Natural killer cell treated with Interleukin-12 subunit alpha and Interleukin-12 subunit beta and Interleukin-15 and Interleukin-18, amount 100 ng/mL, for 72 hours (primary cell): ENCODE data around the gene GNG8. TPM values are rescaled to one million over a fixed set of nuclear protein-coding genes. Genes with fewer than 3 reads are reported as not detected.
A peak's percentile ranks its signal among the peaks of the same experiment; 100 is the strongest.

Experiments
- ATAC-seq, 2 donors: fragments of 150-1000 bp; cut with Tn5 transposase in 1 of 2; sonication (Bioruptor Pico), chemical (Tn5 transposase) in 1 of 2; 2 replicates each; pipeline ENCODE4 v1.10.0; 2021
- DNase-seq: peaks from one replicate; pipeline ENCODE4 v3.0.0; 2022; ENCODE audit warnings: low spot score
- H3K27ac Mint-ChIP-seq, 2 donors: 1 replicate in 1 of 2; 2 replicates in 1 of 2; pipeline ENCODE4 v1.8.0; 2022; ENCODE audit warnings: mixed read lengths in 2 of 2, mild to moderate bottlenecking in 1 of 2, moderate library complexity in 1 of 2
- H3K27me3 Mint-ChIP-seq, 2 donors: 1 replicate in 1 of 2; 2 replicates in 1 of 2; pipeline ENCODE4 v1.8.0; 2022; ENCODE audit warnings: mixed read lengths in 2 of 2
- H3K36me3 Mint-ChIP-seq: one replicate; pipeline ENCODE4 v1.8.0; 2022; ENCODE audit warnings: mixed read lengths
- H3K4me1 Mint-ChIP-seq, 2 donors: 1 replicate in 1 of 2; 2 replicates in 1 of 2; pipeline ENCODE4 v1.8.0; 2022; ENCODE audit warnings: low read depth in 2 of 2, mixed read lengths in 2 of 2, mild to moderate bottlenecking in 1 of 2
- H3K4me3 Mint-ChIP-seq: one replicate; pipeline ENCODE4 v1.8.0; 2022; ENCODE audit warnings: mixed read lengths
- H3K9me3 Mint-ChIP-seq: 2 replicates; pipeline ENCODE4 v1.8.0; 2022; ENCODE audit warnings: mixed read lengths
- total RNA-seq, 2 donors: library from RNA; stranded (reverse); gene quantifications; one replicate each; pipeline ENCODE4 v1.2.3, GENCODE V29; 2022

GNG8 gene
- total RNA-seq, 2 donors from 2014 or later = 3.0 TPM; not detected in 1

DNA sequence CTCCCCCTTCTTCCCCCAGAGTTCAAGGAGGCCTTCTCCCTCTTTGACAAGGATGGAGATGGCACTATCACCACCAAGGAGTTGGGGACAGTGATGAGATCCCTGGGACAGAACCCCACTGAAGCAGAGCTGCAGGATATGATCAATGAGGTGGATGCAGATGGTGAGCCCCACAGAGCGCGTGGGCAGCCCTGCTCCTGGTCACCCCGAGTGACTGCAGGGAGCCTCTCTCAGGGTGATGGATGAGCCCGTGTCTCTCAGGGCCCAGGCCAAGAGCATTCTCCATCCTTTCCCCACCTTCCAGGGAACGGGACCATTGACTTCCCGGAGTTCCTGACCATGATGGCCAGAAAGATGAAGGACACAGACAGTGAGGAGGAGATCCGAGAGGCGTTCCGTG is 27.8 kb downstream of the GNG8 start:
- Mint-ChIP-seq H3K27me3 (no peaks in the 10 kb centered on the region), H3K27ac (no peak overlapping the region), H3K4me1 (peaks cover 36 to 39% of the 10 kb centered on the region in 2 donors), H3K36me3 (peaks cover 19% of the 10 kb centered on the region), H3K9me3 (no peaks in the 10 kb centered on the region), H3K4me3 (no peak overlapping the region)
- ATAC-seq (no peak), DNase-seq (no peak)

DNA sequence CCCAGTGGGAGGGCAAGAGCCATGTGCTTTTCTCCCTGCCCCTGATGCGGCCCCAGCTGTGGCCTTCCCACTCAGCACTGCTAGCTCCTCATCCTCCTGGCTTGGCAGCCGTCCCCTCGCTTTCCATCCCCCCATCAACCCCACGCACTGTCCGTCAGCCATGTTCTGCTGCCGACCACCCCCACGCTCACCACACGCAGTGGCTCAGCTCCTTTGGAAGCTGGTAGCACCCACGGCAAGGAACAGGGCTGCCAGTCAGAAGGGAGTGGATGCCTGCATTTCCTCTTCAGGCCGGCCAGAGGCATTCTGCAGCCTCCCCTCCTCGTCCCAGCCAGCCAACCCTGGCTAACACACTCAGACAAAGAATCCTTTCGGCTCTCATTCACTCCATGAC is 28.6 kb downstream of the GNG8 start:
- ATAC-seq = no peak
- peaks cover 41 to 42% of the 10 kb centered on the region in 2 donors for H3K4me1 Mint-ChIP-seq
- H3K27ac Mint-ChIP-seq = no peak overlapping the region
- peak; percentile 29 for DNase-seq
- H3K27me3 Mint-ChIP-seq = no peaks in the 10 kb centered on the region
- H3K9me3 Mint-ChIP-seq = no peaks in the 10 kb centered on the region
- peaks cover 19% of the 10 kb centered on the region for H3K36me3 Mint-ChIP-seq
- no peak overlapping the region for H3K4me3 Mint-ChIP-seq

DNA sequence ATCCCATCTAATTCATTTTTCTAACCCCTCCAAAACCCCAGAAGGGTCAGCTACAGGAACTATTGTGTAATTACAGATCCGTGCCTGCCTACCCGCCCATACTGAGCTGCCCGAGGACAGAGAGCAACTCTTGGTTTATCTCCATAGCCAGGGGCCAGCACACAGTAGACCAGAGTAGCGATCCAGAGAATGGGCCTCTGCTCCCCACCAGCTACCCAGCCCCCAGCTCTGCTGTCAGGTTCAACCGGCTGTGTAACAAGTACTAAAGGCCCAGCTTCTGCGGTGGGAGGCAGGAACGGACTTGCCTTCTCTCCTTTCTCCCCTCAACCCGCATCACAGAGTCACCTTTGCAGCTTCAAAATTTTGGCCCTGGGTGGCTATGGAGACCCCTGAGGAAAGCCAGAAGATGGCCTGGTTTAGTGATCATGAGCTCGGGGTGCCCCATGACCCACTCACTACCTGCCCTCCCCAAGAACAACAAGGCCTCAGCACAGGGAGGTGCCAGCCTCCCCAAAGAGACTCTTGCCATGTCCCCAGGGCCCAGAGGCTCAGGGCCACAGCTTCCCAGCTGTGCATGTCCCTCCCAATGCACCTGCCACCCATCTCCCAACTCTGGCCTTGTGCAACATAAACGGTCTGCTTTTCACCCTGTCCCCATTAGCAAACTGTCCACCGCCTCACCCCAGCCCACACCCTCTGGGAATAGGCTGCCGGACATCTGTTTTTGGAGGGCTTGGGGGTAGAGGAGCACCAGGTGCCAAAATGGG is 29.1 kb downstream of the GNG8 start:
- Mint-ChIP-seq H3K9me3 (no peaks in the 10 kb centered on the region), H3K27ac (peak overlapping the region in 1 of 2 donors; percentile 10), H3K4me1 (peaks cover 41 to 43% of the 10 kb centered on the region in 2 donors), H3K27me3 (no peaks in the 10 kb centered on the region), H3K36me3 (peaks cover 19% of the 10 kb centered on the region), H3K4me3 (no peak overlapping the region)
- DNase-seq (peak; percentile 53), ATAC-seq (no peak)

DNA sequence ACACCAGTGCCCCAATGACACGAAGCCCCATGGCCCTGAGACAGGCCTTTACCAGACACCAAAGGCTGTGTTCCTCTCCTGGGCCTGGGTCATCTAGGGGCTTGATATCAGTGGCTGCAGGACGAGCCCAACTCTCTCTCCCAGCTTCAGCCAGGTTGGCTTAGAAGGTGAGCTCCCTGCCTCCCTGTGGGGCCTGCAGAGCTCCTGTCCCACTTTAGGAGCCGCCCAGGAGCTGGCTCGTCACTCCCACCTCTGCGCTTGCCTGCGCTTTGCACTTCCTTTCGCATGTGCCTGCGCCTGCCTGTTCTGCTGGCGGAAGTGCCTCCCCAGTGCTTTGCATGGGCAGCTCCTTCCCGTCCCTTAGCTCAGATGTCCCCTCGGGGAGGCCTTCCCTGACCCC is 30.0 kb downstream of the GNG8 start:
- peaks cover 35 to 36% of the 10 kb centered on the region in 2 donors for H3K4me1 Mint-ChIP-seq
- H3K4me3 Mint-ChIP-seq = no peak overlapping the region
- ATAC-seq = no peak
- H3K27ac Mint-ChIP-seq = peak overlapping the region in 1 of 2 donors; percentile 10
- peaks cover 19% of the 10 kb centered on the region for H3K36me3 Mint-ChIP-seq
- no peak for DNase-seq
- no peaks in the 10 kb centered on the region for H3K9me3 Mint-ChIP-seq
- no peaks in the 10 kb centered on the region for H3K27me3 Mint-ChIP-seq

DNA sequence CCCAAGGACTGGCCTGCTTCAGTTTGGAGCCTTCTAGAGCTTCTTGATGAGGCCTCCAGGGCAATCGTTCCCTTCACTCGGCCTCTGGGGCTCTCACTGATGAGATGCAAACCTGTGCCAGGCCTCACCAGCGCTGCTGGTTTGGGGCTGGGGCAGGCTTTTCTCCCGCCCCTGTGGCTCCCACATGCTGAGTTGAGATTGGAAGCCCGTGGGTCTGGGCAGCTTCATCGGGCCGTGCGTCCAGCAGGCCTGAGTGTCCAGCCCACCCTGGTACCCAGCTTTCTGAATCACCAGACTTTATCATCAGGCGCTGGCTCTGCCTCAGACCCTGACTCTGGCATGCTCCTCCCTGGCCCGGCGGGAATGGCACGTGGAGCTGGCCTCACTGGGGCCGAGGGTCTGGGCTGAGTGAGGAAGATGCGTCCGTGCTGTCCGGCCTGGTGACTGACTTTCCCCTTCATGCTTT is 30.6 kb downstream of the GNG8 start:
- Mint-ChIP-seq H3K4me1 (peaks cover 29 to 30% of the 10 kb centered on the region in 2 donors), H3K4me3 (no peak overlapping the region), H3K27me3 (no peaks in the 10 kb centered on the region), H3K36me3 (peaks cover 19% of the 10 kb centered on the region), H3K27ac (no peak overlapping the region), H3K9me3 (no peaks in the 10 kb centered on the region)
- no peak for ATAC-seq
- DNase-seq = peak; percentile 13

DNA sequence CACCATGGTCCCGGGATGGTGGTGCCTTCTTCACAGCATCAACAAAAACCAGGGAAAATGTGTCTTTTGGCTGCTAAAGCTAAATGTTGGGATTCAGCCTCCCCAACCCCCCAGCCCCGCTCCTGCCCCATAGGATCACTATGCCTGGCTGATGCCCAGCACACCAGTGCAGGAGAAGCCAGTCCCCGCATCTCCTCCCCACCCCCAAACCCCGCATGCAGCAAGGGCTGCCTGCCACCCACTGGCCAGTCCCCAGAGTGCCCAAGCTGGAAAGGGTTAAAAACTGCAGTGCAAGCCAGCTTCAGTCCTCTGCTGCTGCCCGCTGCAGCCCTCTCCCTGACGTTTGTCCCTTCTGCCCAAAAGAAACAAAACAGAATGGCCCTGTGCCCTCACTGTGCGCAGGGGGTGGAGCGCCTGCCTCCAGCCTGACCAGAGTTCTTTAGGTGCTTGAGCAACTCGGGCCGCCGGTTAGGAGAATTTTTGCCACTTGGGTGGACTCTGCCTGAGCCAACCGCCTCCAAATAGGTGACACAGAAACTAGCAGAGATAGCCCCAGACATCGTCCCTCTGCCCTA is 31.1 kb downstream of the GNG8 start:
- Mint-ChIP-seq H3K4me3 (no peak overlapping the region), H3K9me3 (no peaks in the 10 kb centered on the region), H3K27ac (no peak overlapping the region), H3K27me3 (no peaks in the 10 kb centered on the region), H3K36me3 (peaks cover 19% of the 10 kb centered on the region), H3K4me1 (peaks cover 30 to 31% of the 10 kb centered on the region in 2 donors)
- DNase-seq (peak; percentile 28), ATAC-seq (no peak)

DNA sequence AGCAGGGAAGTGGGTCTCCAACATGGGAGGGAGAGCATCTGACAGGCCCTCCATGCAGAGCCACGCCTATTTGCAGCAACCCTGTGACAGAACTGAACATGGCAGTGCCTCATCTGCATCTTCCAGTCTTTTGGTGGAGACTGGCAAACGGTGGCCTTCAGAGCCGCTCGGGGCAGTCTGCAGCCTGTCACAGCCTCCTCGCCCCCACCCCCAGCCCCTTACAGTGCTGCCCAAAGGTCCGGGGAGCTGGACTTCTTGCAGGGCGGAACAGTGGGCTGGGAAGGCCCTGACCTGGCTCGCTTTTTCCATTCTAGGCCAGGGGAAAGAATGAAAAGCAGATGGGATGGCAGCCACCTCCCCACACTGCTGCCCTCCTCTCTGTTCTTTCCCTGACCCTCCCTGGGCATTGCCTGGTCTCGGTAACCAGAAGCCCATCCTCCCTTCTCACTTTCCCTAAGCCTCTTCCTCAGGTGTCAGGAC is 32.2 kb downstream of the GNG8 start:
- peak overlapping the region; percentile 94 for H3K4me3 Mint-ChIP-seq
- DNase-seq (no peak), ATAC-seq (no peak)
- H3K4me1 Mint-ChIP-seq = peaks cover 27 to 31% of the 10 kb centered on the region in 2 donors
- peak overlapping the region in 1 of 2 donors; percentile 99 for H3K27ac Mint-ChIP-seq
- peaks cover 15% of the 10 kb centered on the region for H3K36me3 Mint-ChIP-seq
- H3K9me3 Mint-ChIP-seq = no peaks in the 10 kb centered on the region
- H3K27me3 Mint-ChIP-seq = no peaks in the 10 kb centered on the region

DNA sequence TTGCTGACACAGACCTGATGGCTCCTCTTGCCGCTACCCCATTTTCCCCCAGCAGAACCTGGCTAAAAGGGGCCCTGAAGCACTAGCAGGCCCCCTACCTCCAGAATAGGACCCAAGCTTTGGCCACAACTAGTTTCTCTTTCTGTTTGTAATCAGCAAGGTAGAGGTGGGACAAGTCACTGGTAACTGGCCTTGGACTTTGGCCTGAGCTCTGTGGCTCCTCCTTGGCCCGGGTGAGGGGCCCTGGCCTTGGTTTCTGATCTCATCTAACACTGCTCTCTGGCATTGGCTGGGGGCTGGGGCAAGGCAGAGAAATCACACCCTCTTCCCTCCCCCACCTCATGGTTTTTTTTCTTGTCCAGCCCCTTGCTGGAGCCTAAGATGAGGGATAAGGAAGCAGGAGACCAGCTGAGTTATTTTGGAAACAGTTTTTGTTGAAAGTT is 32.8 kb downstream of the GNG8 start:
- Mint-ChIP-seq H3K4me1 (peaks cover 27 to 31% of the 10 kb centered on the region in 2 donors), H3K4me3 (peak overlapping the region; percentile 94), H3K9me3 (no peaks in the 10 kb centered on the region), H3K36me3 (peaks cover 20% of the 10 kb centered on the region), H3K27ac (peak overlapping the region; percentile 99), H3K27me3 (no peaks in the 10 kb centered on the region)
- ATAC-seq (no peak), DNase-seq (peak; percentile 44)

DNA sequence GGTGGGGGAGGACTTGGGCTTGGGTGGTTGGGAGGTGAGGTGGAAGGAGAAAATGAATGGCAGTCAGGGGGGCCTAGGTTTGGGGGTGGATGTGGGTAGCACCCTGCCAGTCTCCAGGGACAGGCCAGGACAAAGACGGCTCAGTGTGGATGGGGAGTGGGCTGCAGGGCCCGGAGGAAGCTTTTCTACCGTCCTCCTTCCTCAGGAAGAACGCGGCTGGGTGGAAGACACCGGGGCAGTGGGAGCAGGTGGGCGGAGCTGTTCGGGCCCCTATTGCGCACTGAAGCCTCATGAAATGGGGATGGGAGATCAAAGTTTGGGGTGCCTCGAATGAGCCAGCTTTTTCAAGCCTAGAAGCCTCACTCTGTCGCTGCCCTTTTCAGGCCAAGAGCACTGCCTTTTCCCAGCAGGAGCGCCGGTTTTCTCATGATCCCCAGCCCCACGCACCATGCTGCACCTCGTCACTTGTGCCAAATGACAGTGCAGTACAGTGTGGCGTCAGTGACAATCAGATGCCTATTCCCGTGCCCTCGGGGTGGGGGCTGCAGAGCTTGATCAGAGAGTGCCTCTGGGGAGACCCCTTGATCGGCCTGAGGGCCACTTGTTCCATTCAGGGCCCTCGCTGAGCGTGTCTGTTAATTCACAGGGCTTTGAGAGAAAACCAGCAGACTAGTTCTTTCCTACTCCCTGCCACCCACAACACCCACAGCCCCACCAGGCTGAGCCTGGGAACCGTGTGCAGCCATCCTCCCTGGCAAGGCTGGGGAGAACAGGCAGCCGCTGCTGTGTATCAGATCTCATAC is 33.4 kb downstream of the GNG8 start:
- peaks cover 28 to 31% of the 10 kb centered on the region in 2 donors for H3K4me1 Mint-ChIP-seq
- H3K36me3 Mint-ChIP-seq = peaks cover 17% of the 10 kb centered on the region

DNA sequence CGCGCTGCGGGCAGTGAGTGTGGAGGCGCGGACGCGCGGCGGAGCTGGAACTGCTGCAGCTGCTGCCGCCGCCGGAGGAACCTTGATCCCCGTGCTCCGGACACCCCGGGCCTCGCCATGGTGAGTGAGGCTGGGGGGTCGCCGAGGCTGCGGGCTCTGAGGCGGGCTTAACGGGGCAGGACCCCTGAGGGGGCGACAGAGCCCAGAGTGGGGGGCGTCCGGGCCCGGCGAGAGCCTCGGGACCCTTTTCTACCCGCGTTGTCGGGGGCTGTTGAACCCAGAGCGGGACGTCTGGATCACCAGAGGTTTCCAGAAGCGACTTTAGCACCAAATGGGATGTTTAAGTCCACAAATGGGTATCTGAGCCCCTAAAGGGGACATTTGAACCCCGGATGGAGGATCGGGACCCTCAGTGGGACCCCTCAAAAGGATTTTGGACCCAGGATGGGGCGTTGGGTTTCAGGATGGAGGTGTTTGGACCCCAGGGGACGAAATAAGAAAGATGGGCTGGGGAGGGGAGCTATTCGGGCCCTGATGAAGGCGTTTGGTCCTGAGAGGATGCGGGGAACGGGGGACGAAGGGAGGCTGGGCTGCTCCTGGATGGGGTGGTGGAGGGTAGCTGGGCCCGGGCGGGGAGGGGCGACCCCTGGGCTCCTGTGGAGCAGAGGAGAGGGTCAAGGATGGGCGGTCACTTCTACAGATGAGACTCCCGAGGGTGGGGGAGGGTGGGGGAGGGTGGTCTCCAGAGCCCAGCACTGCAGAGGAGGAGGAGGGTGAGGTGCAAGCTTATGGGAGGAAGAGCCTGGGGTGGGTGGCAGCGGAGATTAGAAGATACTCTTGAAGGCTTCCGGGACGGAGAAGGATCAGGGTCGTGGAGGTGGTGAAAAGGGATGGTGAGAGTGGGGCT is 34.4 kb downstream of the GNG8 start, which contains the start of gene CALM3:
TSS of gene CALM3 (plus strand) at position 13 of the 907 bp plus-strand sequence. CDS start at position 118, 105 bp downstream.
- DNase-seq (peak; percentile 59), ATAC-seq (no peak)
- H3K27me3 Mint-ChIP-seq = no peaks in the 10 kb centered on the region
- peaks cover 16% of the 10 kb centered on the region for H3K36me3 Mint-ChIP-seq
- H3K4me1 Mint-ChIP-seq = peaks cover 31 to 35% of the 10 kb centered on the region in 2 donors
- peak within 1 kb of the TSS; percentile 94 for H3K4me3 Mint-ChIP-seq
- peak within 1 kb of the TSS; percentile 99 for H3K27ac Mint-ChIP-seq
- H3K9me3 Mint-ChIP-seq = no peaks in the 10 kb centered on the region

More for the DNA sequence above, 33.4 kb downstream of the GNG8 start:
- Mint-ChIP-seq H3K27me3 (no peaks in the 10 kb centered on the region), H3K9me3 (no peaks in the 10 kb centered on the region), H3K4me3 (peak overlapping the region; percentile 94), H3K27ac (peak overlapping the region; percentile 99)
- no peak for ATAC-seq
- DNase-seq = no peak

DNA sequence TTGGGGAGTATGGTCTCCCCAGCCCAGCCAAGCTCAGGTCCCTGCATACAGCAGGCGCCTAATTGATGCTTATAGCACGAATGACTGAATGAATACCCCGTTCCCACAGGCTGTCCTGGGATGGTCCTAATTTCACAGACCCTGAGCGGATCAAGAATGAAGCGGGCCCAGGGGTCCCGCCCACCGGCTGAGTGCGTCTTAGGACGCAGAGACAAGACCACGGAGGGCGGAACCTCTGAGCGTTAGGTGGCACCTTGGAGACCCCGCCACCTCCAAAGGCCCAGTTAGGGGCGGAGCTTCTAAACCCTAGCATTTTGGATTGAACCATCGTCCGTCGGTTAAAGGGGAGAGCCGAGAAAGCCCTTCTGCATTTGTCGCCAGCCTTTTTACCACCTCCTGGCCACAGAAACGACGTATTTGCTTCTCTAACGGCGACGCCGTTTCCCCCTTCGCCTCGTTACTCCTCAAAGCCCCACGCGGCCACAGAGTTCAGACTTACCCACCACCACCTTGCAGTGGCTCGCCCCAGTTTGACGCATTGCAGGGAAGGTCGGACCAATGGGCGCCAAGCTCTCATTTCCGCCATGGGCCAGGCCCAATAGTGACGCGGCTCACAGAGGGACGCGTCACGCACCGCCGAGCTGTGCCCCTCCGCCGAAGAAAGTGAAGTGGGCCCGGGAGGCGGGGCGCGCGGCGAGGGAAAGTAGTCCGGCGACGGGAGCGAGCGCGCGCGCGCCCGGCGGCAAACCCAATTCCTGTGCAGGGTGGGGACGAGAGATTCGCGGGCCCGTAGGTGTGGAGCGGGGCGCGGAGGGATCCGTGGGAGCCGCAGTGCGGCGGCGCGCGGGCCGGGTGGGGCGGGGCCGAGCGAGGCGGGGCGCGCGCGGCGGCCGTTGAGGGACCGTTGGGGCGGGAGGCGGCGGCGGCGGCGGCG is 35.4 kb downstream of the GNG8 start:
- Mint-ChIP-seq H3K27me3 (no peaks in the 10 kb centered on the region), H3K4me1 (peaks cover 26 to 30% of the 10 kb centered on the region in 2 donors), H3K9me3 (no peaks in the 10 kb centered on the region), H3K4me3 (peak overlapping the region; percentile 94), H3K27ac (peak overlapping the region; percentile 99), H3K36me3 (peaks cover 10% of the 10 kb centered on the region)
- peak; percentile 94 to 95 for ATAC-seq
- peak; percentile 97 for DNase-seq
